AML-193 (cell line): Measurements from ENCODE around the gene ABHD17B.
A peak's percentile ranks its signal among the peaks of the same experiment; 100 is the strongest.
"Not testable (repeated sequence)": the region's sequence is repeated elsewhere in the genome, so short reads cannot be mapped to it uniquely, and the experiment has no call there.

Source experiments
- DNase-seq, 2 experiments: peaks; one replicate each; lab custom pipeline; 2025; lab: John Stamatoyannopoulos, UW

ABHD17B gene

DNA sequence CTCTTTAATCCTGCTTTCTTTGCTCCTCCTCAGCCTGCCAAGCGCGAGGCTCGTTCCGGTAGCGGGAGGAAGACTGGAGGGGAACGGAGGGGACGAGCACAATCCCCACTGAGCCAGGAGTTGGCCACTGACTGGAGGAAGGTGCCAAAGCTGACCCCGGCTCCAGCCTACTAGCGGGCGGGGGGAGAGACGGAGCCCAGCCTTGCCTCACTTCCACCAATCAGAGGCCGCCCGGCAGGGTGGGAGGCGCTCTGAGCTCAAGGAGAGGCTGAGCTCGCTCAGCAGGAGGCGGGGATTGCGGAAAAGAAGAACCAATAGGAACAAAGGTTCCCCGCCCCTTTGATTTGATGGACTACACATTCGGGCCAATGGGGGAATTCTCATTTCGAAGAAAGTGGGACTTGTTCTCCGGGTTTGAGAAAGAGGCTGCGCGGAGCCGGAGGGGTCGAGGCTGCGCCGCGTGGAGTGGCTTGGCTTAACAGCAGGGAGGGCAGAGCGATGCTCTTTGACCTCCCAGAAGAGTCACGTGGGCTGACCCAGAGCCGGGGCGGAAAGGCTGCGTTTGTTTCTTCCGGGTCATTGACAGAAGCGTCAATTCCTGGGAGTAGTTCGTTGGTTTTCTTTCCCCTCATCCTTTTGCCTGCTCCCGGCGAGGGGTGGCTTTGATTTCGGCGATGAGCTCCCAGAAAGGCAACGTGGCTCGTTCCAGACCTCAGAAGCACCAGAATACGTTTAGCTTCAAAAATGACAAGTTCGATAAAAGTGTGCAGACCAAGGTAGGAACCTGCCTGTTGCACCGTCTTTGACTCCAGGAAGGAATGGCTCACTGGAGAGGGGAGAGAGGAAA lies at the start of gene ABHD17B, which contains the start of gene C9orf85:
TSS of gene ABHD17B (minus strand) at position 133 of the 847 bp plus-strand sequence. CDS start 36,113 bp downstream, outside the sequence.
TSS of gene C9orf85 (plus strand) at position 579 of the 847 bp plus-strand sequence. CDS start at position 675, 96 bp downstream.
- DNase-seq: peak; percentile 98 to 99

DNA sequence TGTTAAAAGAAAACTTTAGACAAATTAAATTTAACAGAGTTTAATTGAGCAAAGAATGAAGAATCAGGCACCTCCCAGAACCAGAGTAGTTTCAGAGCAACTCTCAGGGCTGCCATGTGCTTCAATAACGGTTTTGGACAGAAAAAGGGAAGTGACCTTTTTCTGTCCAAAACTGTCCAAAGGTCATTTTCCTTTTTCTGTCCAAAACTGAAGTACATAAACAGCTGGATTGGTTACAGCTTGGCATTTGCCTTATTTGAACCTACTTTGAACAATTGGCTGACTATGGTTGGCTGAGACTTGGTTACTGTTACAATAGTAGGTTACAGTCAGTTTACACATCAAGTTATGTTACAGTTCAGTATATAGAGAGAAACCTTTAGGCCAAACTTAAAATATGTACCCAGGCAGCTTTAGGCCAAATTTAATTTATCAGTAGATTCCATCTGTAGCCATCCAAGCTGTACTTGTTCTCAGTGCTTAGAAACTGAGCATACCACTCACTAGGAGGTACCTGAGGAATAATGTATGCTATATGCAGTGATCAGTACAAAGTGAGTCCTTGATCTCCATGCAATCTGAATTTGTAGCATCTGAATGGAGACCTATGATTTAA lies 44.4 kb upstream of the ABHD17B start:
- no peak for DNase-seq

DNA sequence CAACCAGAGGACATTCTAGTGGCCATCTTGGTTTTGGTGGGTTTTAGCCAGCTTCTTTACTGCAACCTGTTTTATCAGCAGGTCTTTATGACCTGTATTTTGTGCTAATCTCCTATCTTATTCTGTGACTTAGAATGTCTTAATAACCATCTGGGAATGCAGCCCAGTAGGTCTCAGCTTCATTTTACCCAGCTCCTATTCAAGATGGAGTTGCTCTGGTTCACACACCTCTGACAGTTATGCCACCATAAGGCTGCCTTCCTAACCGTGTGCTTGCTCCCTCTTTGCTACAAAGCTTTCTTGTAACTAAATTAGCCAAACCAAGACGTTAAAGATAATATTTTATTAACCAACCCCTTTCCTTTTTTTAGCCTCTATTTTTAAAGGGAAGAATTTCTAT lies 43.7 kb upstream of the ABHD17B start:
- DNase-seq: not testable (repeated sequence)

DNA sequence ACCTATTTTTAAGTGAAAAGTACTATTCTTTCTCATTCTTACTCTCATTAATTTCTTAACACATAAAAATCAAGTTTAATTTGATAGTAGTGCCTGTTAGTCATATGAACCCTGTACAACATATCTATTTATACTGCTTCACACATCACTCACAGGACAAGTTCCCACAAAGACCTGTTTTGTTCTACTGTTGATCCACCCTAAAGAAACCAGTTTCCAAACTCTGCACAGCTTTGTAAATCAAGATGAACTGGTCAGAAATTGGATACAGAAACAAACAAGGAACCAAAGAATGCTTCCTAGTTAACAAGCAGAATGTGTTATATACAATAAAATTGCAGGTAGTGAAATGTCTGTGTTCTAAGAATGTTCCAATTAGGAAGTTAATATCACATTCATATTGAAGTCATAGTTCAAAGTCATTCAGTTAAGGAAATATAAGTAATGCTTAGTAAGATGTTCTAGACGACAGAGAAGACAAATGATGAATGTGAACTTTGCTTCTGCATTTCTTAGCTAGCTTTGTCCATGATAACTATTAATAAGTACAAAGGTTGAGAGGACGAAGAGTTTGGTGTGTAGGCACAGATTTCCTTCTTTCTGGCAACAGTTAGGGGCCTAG lies 33.9 kb upstream of the ABHD17B start:
- no peak for DNase-seq

DNA sequence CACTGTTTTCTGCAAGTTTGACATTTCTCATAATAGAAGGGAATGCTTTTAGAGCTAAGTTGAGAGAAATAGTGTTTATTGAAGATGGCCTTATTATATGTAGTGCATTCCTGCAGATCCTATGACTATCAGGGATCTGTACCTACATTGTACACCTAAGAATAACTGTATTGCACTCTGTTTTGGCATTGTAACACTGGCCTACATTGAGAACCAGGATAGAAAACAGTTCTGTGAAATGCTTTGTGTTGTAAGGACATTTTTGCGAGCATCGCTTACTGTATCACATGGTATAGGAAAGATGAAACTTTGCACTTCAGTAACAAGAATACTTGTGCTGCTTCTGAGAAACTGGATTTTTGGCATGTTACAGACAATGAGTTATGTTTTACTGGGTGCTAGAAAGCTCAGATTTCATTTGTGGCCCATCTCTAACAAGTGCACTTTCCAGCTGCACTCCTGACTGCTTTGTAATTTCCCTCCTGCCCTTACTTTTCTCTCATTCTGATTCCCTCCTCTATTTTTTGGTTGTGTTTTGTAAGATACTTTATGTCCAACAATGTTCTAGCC lies 31.1 kb upstream of the ABHD17B start:
- DNase-seq: no peak

DNA sequence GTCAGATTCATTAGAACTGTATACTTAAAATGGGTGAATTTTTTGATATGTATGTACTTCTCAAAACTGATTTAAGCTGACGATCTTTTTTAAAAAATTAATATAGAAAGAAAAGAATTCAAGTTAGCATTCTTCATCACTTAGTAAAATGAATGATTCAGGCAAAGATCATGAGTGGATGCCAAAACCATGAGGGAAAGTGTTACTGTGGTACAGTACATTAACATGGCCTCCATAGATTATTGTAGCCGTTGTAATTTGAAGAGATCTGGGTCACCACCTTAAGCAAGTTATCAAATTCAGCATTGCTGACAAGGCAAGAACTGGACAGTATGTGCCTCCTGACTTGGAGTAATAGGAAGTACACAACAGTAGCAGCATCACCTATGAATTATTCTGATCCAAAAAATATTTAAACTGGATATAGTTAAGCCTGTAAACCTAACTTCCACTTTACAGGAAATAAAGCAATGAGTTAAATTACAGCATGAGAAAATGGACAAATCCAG lies 30.1 kb upstream of the ABHD17B start:
- no peak for DNase-seq

DNA sequence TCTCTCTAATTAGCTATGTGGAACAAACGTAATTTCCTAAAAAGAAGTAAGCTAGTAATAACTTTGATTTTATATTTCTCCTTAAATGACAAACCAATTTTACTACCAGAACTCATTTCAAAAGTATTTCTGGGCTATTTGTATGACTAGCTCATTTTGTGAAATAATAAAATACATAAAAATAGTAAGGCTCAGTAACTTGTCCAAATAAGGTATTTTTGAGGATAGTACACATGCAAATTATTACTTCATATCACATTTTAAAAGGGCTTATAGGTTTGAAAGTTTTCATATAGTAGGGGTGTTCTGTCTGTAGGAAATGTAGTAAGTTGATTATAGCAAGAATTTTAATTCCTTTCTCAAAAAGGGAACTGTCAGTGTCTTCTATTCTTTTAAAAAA lies 26.9 kb upstream of the ABHD17B start:
- DNase-seq: no peak

DNA sequence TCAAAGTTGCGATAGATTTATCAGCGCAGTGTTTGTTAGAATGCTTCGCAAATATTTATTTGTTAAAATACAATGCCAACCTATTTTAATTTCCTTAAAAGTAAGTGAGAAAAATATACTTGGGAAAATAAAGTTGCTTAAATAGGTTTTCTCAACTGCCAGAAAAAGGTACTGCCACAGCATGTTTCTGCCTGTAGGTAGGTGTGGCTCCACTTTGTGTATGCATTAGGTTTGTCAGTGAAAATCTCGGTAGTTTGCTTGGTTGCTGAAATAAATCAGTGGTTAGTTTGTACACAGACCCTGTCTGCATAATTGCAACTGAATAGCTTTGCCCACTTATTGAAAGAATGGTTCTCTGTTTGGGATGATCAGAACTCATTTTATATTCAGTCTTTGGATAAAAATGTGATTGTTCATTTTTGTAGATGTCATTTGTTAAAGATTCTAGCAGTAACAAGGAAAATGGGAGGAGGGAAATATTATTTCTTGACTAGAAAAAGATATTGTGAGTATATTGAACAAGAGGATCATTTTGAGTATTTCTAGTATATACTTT lies 26.2 kb upstream of the ABHD17B start:
- DNase-seq: no peak

DNA sequence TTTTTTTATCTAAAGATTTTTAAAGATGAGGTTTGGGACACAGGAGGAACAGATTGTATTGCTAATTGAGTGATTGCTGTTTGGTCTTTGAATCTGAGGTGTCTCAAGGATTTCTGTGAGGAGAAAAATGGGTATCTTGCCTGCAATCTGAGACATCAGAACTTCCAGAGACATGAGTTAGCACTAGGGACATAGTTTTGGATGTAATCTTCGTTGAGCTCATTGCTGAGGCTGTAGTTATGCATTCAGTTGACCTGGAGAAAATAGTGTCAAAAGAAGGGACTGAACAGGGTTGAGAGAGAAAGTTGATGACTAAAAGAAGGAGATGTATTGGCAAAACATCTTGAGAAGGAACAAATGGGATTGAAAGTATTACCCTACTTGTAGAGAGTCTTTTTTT lies 25.1 kb upstream of the ABHD17B start:
- no peak for DNase-seq

DNA sequence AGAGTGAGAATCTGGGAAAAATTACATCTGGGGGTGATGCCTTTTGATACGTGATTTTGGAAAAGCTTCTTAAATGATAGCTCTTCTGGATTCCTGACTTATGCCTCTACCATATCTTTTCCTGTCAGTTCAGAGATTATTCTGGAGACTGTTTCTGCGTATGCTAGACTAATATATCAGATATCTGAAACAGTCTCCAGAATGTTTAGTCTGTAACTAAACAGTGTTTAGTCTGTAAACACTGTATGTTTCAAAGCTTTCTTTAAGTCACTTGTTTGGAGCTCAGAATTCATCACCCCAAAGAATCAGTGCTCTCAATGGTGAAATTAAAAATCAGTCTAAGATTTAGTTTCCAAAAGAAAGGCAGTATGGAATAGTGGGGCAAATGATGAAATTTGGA lies 20.2 kb upstream of the ABHD17B start:
- DNase-seq: no peak

DNA sequence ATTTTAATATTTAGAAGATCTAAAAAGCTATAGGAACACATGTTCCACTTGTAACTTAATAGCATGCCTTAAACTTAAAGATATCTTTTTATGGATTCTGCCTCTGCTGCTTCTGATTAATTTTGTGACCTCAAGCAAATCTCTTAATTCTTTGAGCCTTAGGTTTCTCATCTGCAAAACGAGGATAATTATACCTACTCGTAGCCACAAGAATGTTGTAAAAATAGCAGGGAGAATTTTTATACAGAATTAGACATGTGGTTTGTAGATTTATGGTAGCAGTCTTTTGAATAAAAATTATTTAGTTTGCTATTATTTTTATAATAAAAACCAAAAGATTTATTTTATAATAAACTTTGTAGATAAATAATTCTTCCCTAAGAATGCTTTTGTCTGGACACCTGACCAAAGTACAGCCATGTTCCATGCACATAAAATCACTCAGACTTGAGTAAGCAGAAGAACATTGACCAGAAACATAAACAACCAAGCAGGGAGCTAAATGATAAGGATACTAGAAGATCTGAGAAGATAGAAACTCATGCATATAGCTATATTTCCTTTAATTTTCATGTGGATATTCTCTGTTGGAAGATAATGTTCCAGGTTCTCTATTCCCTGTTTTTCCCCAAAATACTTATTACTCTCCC lies 18.9 kb upstream of the ABHD17B start:
- DNase-seq: no peak

DNA sequence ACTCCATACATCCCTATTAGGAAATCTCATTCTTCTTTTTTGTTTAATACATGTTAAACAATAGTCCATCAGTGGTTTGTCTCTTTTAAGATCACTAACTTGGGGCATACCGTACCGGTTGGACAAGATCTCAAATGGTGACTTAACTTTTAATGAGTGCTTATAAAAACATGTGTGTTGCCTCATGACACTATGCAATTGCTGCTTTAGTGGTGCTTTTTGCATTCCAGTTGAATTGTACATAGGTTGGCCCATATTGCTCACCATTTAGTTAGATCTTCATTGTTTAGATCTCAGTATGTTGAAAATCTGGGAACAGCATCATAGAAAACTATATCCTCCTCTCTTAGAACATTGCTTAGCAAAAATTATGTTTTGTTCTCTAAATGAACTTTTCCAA lies 18.2 kb upstream of the ABHD17B start:
- DNase-seq: no peak

DNA sequence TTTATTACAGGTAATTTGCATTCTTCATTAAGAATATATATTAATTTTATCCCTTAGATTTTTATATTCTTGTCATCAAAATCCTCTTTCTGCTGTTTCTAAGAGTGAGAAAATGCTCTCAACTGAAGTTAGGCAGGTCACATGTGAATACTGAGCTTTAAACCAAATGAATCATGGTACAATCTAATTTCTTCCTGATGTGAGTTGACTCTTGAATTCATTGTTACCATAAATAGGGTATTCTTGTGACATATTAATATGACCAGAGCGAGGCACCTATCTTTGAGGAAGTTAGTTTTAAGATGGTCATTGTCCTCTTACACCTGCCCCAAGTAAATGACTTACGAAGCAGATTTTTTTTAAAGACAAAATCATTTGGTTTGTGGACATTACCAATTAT lies 17.8 kb upstream of the ABHD17B start:
- DNase-seq: no peak

DNA sequence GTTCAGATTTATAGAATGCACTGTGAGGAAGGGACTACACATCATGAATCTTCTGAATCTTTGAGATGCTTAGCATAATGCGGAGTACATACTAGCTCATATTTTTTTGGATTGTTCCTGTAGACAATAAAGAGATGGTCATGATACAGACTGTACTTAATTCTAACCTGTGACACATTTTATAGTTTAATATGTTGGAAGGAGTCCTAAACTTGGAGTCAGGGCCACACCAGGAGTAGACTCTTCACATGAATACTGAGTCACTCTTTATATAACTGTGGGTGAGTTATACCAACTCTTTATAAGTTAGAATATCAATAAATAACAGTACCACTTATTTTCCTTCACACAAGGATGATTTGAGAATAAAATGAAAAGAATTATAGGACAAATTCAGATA lies 17.4 kb upstream of the ABHD17B start:
- DNase-seq: no peak

DNA sequence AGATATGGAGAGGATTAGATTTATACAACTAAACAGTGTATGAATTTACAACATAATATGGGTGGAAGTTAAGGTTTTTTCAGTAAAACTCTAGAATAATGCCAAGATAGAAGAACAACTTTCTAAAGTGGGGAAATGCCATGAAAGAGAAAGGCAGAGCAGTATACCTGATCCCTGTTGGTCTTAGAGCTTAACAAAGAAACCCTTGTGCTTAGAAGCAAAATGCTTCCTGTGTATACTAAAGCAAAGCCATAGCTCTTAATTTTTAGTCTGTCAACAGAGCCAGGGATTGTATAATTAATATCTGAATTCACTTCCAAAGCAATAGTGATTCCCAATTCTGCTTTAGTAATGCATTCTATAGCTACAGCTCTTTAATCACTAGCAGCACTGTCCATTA lies 14.8 kb upstream of the ABHD17B start:
- no peak for DNase-seq

DNA sequence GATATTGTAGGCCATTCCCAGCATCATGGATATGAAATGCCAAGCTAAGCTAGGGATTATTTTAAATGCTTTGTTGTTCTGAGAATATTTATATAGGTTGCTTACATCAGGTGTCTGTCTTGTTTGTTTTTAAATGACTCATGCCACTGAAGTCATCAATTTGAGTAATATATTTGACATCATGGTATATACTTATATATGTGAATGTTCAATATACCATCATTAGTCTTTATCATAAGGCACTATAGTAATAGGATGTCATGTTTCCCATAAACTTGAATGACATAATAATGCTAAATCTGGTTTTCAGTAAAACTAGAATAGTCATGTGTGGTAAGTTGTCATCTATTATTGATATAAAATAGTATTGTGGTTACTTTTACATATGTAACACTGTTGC lies 13.6 kb upstream of the ABHD17B start:
- DNase-seq: no peak

DNA sequence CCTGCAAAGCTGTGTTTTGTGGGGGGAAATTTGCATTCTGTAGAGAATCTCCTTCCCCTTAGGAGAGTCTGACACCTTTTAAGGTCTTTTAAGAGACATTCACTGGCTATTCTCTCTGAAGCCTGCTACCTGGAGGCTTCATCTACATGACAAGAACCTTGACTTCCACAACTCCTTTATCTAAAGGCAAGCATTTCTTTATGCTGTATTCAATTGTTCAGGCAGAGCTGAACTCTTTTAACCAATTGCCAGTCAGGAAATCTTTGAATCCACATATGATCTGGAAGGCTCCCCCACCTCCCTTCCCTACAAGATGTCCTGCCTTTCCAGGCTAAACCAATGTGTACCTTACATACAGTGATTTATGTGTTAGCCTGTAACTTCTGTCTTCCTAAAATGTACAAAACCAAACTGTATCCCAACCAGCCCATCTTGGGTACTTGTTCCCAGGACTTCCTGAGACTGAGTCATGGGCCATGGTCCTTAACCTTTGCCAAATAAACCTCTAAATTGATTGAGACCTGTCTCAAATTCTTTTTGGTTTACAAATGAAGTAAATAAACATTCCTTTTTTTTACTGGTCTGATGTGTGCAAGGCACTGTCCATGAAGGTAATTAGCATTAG lies 10.3 kb upstream of the ABHD17B start:
- DNase-seq: no peak

DNA sequence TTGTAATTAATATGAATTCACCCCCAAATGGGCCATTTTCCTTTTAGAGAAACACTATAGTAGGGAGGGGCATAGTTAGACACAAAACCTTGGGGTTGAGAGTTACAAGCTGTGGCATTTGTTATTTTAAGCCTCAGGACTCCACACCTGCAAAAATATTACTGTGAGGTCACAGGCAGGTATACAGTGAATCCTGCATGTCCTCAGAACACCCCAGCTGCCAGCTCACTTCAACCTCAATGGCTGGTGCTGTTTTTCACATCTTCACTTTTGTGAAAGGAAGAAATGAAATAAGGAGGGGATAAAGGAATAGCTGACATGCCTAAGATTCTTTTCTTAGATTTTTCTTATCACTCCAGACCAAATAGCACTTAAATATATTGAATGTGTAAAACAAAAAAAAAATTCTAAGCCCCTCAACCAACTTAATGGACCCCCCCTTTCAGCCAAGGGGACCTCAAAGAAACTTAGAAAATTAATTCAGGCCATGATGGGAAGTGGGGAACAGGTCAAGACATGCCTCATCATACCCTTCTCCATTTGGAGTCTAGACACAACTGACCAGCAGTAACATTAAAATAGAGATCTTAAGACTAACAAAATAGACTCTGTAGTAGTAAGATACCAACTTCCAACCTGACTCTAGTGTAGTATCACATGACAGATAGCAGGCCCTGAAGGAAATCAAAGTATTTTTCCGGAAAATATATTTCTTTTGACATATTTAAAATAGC lies 9.6 kb upstream of the ABHD17B start:
- no peak for DNase-seq

DNA sequence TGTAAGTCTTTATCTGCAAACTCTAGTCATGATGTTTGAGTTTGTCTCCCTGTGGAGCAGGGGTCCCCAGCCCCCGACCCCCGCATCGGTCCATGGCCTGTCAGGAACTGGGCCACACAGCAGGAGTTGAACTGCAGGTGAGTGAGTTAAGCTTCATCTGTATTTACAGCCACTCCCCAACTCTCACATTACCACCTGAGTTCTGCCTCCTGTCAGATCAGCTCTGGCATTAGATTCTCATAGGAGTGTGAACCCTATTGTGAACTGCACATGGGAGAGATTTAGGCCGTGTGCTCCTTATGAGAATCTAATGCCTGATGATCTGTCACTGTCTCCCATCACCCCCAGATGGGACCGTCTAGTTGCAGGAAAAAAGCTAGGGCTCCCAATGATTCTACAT lies 7.4 kb upstream of the ABHD17B start:
- DNase-seq: no peak

DNA sequence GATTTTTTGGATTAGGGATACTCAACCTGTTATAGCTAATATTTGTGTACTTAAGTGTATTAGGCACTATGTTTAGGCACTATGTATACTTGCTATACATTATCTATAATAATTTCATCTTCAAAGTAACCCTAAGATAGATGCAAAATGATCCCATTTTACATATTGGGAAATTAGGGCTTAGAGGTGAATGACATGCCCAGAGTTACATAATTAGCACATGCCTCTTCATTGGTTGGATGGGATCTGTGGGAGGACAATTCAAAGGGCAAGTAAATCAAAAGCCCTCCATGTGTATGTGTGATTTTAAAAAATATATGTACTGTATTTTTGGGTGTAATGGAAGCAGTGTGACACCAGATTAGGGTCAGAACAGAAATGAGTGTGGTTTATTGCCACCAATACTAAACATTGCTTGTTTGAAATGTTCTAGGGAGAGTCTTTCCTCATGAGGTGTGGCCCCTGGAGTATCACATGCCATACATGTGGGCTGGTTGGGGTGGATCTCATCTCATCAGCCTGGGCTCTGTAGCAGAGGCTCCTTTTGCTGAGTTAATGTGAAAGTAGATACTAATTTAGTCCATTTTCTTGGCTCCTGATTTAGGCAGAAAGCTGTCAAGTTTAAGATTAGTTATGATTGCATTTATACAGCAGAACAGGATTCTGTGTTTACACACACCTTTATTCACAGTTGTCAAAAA lies 6.0 kb upstream of the ABHD17B start:
- DNase-seq: no peak
